Measurements from ENCODE around the gene DEAF1.
A peak's percentile ranks its signal among the peaks of the same experiment; 100 is the strongest.
"Not testable (repeated sequence)": the region's sequence is repeated elsewhere in the genome, so short reads cannot be mapped to it uniquely, and the experiment has no call there.

The DEAF1 gene

GRCh38 chr11:699753-700152, 4.7 kb upstream of the DEAF1 start:
- no peak for DNase-seq (ENCODE audit: low read depth, low spot score)

GRCh38 chr11:699116-699508, 4.1 kb upstream of the DEAF1 start:
- no peak for DNase-seq (ENCODE audit: low read depth, low spot score)

GRCh38 chr11:698493-699115, 3.6 kb upstream of the DEAF1 start:
- no peak for DNase-seq (ENCODE audit: low read depth, low spot score)

GRCh38 chr11:697811-698311, 2.8 kb upstream of the DEAF1 start:
- DNase-seq (ENCODE audit: low read depth, low spot score): no peak

GRCh38 chr11:696955-697491, 2.0 kb upstream of the DEAF1 start:
- no peak for DNase-seq (ENCODE audit: low read depth, low spot score)

GRCh38 chr11:695538-696248, 671 bp upstream of the DEAF1 start, which contains the start of gene TMEM80:
TMEM80 (plus strand) TSS chr11:695816; CDS start chr11:695828, 12 bp downstream.
- peak; percentile 94 for DNase-seq (ENCODE audit: low read depth, low spot score)

- DNase-seq (ENCODE audit: low read depth, low spot score): no peak
Measured at GRCh38 chr11:695288-695537, 191 bp upstream of the DEAF1 start.

- no peak for DNase-seq (ENCODE audit: low read depth, low spot score)
Measured at GRCh38 chr11:693887-694562, 997 bp downstream of the DEAF1 start.

GRCh38 chr11:693415-693831, 1.6 kb downstream of the DEAF1 start:
- DNase-seq (ENCODE audit: low read depth, low spot score): no peak

GRCh38 chr11:692824-693414, 2.1 kb downstream of the DEAF1 start:
- DNase-seq (ENCODE audit: low read depth, low spot score): no peak

- no peak for DNase-seq (ENCODE audit: low read depth, low spot score)
Measured at GRCh38 chr11:691710-692590, 3.1 kb downstream of the DEAF1 start.

- DNase-seq (ENCODE audit: low read depth, low spot score): no peak
Measured at GRCh38 chr11:690738-691633, 4.0 kb downstream of the DEAF1 start.

GRCh38 chr11:690244-690643, 4.8 kb downstream of the DEAF1 start:
- DNase-seq (ENCODE audit: low read depth, low spot score): not testable (repeated sequence)

GRCh38 chr11:689625-690024, 5.4 kb downstream of the DEAF1 start:
- DNase-seq (ENCODE audit: low read depth, low spot score): no peak

GRCh38 chr11:688681-689080, 6.3 kb downstream of the DEAF1 start:
- DNase-seq (ENCODE audit: low read depth, low spot score): no peak

- DNase-seq (ENCODE audit: low read depth, low spot score): no peak
Measured at GRCh38 chr11:687751-688150, 7.3 kb downstream of the DEAF1 start.

- no peak for DNase-seq (ENCODE audit: low read depth, low spot score)
Measured at GRCh38 chr11:686451-687243, 8.4 kb downstream of the DEAF1 start.

GRCh38 chr11:680970-681369, 14.1 kb downstream of the DEAF1 start:
- DNase-seq (ENCODE audit: low read depth, low spot score): no peak

- DNase-seq (ENCODE audit: low read depth, low spot score): no peak
Measured at GRCh38 chr11:680476-680875, 14.5 kb downstream of the DEAF1 start.
